HG02610 (cell line): ENCODE results near the gene MRPL55.

Source experiments
- ATAC-seq: cut with Tn5 transposase; IDR thresholded peaks from one replicate; pipeline ENCODE4 v1.9.1; 2021; ENCODE audit warnings: mild to moderate bottlenecking, moderate library complexity; ENCODE audit not compliant: unreplicated experiment

Gene MRPL55

DNA sequence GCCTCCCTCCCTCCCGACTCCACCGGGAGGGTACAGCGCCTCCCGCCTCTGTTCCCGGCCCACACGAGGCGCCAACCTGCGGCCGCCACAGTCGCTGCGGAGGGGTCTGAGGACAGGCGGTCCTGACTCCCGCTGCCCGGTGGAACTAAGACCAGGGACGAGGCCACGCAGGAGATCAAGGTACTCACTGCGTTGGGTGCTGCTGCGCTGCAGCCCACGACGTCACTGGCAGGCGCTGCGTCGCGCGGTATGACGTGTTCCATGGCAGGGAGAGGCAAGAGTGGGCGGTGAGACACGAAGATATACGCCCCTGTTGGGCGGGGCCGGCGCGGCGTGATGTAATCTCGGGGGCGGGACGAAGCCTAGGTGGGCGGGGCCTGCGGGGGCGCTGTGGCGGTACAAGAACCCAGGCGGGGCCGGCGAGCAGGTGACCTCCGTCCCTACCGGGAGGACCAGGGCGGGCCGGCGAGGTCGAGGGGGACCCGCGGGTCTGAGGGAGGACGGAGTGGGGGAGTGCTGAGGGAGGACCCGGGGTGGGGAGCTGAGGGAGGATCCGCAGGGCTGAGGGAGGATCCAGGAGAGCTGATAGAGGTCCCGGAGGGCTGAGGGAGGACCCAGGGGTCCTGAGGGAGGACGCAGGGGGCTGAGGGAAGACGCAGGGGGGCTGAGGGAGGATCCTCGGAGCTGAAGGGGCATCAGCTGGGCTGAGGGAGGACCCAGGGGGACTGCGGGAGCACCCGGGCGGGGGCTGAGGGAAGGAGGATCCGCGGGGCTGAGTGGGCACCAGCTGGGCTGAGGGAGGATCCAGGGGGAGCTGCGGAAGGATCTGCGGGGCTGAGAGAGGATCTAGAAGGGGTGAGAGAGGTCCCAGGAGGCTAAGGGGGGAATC is at the start of gene MRPL55:
TSS of gene MRPL55 (minus strand) at position 227 of the 889 bp plus-strand sequence. CDS start 1,039 bp downstream, outside the sequence.
- peak; percentile 86 for ATAC-seq

DNA sequence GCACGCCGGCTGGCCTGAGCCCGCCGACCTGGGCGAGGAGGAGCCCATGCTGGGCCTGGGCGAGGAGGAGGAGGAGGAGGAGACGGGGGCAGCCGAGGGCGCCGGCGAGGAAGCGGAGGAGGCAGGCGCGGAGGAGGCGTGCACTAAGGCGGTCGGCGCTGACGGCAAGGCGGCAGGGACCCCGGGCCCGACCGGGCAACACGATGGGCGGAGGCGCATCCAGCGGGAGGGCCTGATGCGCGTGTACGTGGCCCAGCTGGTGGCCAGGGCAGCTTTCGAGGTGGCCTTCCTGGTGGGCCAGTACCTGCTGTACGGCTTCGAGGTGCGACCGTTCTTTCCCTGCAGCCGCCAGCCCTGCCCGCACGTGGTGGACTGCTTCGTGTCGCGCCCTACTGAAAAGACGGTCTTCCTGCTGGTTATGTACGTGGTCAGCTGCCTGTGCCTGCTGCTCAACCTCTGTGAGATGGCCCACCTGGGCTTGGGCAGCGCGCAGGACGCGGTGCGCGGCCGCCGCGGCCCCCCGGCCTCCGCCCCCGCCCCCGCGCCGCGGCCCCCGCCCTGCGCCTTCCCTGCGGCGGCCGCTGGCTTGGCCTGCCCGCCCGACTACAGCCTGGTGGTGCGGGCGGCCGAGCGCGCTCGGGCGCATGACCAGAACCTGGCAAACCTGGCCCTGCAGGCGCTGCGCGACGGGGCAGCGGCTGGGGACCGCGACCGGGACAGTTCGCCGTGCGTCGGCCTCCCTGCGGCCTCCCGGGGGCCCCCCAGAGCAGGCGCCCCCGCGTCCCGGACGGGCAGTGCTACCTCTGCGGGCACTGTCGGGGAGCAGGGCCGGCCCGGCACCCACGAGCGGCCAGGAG is 49.3 kb upstream of the MRPL55 start:
- no peak for ATAC-seq

DNA sequence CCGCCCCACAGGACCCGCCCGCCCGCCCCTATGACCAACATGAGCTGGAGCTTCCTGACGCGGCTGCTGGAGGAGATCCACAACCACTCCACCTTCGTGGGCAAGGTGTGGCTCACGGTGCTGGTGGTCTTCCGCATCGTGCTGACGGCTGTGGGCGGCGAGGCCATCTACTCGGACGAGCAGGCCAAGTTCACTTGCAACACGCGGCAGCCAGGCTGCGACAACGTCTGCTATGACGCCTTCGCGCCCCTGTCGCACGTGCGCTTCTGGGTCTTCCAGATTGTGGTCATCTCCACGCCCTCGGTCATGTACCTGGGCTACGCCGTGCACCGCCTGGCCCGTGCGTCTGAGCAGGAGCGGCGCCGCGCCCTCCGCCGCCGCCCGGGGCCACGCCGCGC is 48.6 kb upstream of the MRPL55 start:
- no peak for ATAC-seq

DNA sequence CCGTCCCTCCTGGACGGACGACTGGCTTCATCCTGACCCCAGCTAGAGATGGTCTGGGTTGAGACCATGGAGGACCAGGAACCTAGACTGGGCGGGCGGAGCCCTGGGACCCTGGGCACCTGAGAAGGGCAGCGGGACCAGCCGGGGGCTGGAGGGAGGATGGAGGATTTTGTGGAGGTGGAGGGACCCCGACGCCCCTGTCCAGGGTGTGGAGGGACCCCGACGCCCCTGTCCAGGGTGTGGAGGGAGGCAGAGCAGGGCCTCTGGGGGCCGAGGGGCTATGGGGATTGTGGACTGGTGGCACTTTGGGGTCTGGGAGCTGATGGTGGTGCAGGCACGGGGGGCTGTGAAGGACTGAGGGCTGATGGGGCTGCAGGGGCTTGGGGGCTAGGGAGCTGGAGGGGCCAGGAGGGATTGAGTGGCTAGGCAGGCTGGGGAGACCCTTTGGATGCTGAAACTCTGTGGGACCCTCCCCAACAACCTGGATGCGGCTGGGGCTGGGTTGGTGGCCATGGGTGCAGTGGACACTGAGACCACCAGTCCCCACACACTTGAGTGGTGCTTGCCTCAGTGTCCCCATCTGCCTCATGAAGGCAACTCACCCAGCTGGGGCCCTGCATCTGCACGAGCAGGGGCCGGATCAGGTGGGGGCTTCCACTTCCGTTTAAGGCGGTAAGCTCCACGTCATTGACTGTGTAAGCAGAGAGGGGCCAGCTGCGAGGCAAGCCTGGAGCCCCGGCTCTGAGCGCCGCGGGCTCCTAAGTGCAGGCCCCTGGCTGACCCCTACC is 48.0 kb upstream of the MRPL55 start:
- no peak for ATAC-seq

DNA sequence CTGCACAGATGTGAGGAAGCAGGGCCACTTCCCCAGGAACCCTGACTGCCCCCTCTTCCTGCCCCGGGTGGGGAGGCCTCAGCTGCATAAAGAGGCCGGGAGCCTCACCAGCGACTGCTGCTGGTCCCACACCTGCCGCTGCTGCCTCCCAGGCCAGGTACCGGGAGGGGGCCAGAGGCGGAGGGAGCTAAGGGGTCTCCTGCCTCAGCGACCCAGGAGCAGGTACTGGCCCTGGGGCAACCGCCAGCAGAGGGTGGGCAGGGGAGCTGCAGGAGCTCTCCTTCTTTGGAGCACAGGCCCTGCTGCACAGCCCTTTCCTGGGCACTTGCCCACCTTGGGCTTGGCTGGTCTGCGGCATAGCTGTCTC is 47.4 kb upstream of the MRPL55 start:
- no peak for ATAC-seq

DNA sequence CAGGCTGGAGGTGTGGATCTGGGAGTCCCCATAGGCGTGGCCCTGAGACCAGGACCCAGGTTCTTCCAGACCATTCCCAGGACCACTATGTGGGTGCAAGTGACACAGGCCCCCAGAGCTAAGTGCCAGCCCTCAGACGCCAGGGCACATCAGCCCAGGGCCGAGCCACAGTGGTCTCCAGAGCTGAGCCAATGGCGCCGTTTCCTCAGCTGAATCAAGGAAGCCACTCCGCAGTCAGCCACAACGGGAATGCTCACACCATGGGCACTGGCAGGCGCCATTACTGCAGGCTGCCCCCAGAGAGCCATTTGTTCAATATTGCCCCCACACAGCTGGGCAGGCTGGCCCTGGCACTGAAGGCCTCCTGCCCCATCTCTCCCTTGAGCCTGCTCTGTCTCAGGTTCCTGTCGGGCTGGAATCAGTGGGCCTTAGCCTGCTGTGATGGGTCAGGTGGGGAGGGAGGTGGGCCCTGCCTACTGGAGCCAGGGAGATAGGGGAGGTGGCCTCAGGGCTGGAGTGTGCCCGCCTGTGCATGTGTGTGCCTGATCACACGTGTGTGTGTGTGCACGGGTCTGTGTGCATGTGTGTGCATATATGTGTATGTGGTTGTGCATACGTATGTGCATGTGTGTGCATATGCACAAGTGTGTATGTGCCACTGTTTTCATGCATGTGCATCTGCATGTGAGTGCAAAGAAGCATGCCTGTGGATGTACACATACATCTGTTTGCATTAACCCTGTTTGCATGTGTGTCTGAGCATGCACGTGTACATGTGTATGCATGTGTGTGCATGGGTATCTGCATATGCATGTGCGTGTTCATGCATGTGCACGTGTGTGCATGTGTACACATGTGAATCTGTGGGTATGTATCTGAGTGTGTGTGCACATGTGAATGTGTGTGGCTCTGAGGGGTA is 46.8 kb upstream of the MRPL55 start:
- ATAC-seq, result no peak

DNA sequence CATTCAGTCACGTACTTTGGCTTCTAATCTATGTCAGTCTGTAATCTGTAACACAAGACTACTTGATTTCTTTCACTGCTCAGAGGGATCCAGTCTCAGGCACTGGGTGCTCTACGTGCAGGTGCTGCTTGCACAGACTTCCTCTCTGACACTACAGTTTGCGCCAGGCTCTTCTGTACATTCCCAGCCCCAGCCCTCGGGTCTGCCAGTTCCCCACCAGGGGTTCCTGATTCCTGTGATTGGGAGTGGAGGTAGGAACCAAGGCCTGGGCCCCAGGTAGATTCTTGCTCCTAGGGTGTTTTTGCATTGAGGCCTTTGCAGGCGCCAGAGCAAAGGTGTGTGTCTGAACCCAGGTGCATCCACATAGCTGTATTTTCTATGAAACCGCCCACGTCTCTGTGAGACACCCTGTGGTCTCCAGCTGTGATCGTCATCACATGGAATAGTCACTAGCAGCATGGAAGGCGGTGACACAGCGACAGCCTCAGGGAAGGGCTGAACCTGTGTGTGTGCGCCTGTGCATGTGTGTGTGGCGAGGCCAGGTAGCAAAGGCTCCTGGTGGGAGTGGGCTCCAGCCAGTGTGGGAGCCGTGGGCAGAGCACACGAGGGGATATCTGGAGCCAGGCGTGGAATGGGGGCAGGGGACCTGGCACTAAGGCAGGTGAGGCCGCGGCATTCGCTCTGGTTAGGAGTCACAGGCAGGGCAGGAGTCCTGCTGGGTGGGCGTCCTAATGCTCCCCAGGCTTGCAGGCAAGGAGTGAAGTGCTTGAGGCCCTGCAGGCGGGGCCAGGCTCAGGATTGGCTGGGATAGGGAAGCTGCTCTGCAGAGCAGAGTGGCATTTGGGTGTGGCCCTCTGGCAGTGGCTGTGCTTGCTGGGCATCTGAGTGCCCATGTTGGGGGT is 45.8 kb upstream of the MRPL55 start:
- no peak for ATAC-seq

DNA sequence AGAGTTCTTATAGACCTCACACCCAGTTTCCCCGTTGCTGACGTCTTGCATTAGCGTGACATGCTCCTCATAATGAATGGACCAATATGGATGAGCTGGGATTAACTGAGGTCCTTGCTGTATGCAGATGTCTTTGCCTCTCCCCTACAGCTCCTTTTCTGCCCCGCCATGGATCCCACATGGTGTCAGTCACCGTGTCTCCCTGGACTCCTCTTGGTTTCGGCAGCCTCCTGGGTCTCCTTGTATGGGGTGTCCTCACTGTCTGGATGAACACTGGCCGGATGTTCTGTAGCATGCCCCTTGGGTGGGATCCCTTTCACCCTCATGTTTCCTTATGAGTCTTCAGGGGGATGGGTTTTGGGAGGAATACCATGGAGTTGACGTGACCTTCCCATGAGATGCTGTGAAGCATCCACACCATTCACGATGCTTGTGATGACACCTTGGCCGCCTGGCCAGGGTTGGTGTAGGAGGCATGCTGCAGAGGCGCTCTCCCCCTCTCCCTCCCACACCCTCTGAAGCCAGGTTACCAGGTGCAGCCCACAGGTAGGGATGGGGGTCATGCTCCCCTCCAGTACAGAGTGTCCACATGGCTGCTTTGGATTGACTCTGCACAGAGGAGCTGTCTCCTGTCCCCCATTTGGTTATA is 45.0 kb upstream of the MRPL55 start:
- ATAC-seq, result no peak

DNA sequence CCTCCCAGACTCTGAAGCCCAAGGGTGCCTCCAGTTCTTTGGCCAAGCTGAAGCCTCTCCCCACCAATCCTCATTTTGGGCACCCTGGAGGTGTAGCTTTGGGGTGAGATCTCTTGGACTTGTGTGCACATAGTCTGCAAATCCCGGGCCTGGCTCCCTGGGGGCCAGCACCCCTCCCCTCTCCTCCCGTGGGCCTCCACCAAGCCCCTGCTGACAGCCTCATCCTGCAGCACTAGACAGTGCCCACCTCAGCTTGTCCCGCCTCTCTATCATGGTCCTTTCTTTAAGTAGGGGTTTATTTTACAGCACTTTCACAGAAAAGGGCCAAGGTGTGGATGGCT is 43.8 kb upstream of the MRPL55 start:
- ATAC-seq, result no peak

DNA sequence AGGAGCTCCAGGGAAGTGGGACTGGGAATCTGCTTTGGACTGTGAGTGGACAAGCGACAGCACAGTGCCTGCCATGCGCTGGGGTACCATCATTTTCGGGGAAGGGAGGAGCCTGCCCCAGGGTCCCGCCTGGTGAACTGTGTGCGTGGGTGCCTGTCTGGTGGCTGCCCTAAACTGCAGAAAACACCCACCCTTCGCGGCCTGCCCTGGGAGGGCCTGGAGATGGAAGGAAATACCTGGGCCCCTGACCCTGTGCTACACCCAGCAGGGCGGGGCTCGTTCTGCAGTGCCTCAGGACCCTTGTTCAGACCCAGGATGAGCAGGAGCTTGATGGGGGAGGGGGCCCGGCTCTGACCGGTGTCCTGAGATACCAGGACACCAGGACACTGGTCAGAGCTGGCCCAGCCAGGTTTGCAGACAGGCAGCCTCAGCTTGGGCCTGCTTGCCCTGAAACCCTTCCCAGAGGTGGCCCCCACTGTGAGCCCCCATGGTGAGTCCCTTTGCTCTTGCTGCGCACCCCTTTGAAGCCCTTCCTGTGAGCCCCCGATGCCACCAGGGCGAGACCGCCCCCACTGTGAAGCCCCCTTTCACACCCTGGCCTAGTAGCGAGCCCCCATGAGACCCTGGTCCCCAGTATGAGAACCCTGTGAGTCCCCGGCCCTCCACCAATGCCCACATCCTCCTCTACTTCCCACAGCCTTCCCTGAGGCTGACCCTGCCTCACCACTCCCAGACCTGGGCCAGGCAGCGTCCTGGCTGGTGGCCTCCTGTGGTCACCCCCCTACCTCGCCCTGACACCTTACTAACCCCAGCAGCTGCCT is 43.2 kb upstream of the MRPL55 start:
- no peak for ATAC-seq

DNA sequence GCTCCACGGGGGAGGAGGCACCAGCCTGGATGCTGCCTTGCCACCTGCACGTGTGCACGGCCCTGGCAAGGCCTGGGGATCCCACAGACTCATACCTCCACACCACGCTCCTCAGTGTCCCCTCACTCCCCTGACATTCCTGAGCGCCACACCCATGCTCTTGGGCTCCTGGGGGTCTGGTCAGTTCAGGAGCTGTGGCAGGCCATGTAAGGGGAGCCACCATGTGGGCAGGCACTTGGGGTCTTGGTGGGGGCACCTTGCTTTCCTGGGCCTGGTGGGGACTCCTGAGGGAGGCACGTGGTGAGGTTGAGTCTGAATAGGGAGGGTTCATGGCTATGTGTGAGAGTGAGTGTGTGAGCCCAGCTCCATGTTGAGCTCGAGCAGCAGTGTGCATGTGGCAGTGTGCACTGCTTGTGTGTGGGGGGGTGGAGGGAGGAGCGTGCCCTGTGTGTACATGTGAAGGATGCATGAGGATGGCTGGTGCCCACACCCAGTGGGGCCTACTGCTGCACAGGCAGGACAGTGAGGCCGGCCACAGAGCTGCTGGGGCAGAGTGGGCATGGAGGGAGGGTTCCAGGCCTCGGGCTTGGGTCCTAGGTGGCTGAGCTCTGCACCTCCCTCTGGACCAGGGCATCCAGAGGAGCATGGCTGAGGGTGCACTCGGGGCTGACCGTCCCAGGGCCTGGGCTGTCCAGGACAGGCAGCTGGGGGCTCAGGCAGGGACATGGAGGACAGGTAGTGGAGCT is 42.3 kb upstream of the MRPL55 start:
- ATAC-seq, result no peak

DNA sequence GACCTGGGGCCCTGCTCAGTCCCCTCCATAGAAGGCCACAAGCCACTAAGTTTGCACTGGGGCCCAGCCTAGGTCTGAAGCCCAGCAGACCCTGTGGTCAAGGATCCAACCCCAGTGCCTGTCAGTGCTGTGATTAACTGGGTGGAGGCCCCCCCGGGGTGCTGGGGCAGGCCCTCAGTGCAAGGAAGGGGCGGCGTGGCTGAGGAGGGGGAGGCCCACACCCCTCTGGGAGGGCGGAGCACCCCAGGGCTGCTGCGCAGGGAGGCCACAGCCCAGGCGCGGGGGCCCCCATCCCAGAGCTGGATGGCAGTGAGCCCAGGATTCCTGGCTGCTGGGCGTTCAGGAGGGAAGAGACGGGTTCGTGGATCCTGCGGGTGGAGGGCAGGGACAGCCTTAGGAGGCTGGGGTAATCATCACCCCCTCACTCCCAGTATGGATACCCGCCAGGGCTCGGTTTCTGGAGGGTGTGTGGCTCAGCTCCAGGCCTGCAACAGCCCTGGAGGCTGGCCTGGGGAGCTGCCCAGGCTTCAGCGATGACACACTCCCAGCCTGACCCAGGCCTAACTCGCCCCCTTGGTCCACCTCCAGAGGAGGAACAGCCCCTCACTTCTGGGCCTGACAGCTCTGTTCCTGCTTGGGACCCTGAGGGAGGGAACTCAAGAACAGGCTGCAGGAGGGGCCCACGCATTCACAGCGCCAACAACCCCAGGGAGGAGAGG is 41.5 kb upstream of the MRPL55 start:
- no peak for ATAC-seq

DNA sequence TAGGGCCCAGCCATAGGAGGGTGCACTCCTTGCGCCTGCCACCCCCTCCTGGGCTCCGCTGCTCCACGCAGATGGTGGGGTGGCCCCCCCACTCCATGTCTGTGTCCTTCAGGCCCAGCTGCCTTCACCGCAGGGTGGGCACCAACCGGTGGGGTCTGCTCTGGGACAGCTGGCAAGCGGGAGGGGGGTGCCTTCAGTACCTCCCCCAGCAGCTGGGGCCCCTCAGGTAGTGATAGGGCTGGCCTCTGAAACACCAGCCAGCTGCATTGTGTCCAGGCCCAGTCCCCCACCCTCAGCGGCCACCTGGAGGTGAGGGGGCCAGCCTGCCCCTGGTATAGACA is 41.0 kb upstream of the MRPL55 start:
- ATAC-seq, result no peak

DNA sequence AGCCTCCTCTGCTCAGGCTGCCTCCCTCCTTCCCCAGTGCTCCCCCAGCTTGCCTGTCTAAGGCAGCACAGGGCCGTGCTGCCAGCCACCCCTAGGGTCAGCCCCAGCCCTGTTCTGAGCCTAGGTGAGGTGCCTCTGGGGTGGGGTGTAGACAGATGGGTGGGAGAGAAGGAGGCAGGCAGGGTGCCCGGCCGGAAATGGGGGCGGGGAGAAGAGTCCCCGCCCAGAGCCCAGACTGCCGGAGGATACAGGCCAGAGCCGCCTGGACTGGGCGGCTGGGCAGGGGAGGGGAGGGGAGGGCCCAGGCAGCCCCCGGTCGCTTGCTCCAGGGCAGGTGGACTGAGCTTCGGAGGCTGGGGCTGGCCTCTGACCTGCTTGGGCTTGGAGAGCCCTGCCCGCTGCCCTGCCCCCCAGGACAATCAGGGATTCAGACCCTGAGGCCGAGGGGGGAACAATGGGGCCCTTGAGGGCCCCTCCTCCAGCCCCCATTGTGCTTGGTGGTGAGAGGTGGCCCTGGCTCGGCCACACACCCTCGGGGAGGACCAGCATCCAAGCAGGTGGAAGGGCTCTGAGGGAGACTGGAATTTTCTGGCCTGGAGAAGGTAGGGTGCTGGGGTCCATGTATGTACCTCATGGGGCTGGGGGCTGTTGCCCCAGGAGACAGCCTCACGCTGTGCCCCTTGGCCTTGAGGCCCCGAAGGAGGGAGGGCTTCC is 40.5 kb upstream of the MRPL55 start, which contains the start of gene GJC2:
TSS of gene GJC2 (plus strand) at position 525 of the 714 bp plus-strand sequence. CDS start 7,829 bp downstream, outside the sequence.
- ATAC-seq, result no peak

DNA sequence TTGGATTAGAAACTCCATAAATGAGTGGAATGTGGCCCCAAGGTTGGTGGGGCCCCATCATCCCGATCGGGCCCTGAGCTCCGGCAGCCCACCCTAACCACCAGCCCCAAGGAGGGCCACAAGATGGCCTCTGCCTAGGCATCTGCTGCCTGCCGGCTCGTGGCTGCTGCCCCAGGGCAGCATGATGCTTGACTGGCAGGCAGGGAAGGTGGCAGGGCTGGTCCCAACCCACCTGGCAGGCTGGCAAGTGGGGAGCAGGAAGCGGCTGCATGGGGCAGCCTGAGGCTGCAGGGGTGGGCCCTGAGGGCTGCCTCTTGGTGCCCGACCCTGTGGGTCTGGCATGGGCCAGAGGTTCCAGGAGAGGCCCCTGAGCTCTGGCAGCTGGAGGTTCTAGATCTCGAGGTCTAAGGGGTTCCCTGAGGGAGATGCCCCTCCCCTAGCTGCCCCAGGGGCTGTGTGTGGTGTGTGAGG is 39.9 kb upstream of the MRPL55 start:
- no peak for ATAC-seq
